ENCODE data around the gene LAP3.
"Not testable (repeated sequence)": the region's sequence is repeated elsewhere in the genome, so short reads cannot be mapped to it uniquely, and the experiment has no call there.

The LAP3 gene

DNA sequence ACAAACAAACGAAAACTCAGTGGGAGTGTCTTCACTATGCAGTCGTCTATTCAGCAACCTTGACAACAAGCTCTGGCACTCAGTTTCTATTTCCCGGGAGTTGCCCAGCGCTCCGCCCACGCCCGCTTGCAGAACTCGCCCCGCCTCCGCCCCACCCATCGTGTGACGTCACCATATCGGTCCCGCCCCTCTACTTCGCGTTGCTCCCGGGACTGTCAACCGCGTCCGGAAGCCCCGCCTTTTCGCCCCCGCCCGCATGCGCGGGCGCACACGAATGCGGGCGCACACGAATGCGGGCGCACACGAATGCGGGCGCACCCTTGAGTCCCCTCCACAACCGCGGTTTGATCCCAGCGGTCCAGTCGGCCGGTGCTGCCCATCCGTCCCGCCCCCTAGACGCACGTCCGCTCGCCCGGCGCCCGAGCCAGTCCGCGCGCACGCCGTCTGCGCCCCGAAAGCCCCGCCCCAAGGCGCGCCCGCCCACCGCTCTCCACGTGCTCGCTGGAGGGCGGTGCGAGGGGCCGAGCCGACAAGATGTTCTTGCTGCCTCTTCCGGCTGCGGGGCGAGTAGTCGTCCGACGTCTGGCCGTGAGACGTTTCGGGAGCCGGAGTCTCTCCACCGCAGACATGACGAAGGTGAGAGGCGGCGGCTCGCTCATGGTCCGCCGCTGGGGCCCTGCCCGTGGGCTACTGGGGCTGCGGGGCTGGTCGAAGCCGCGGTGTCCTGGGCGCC is at the start of gene LAP3:
Gene LAP3 (plus strand): TSS at position 267 of the 733 bp plus-strand sequence. CDS start 268 bp downstream, at position 535.
- DNase-seq, result peak; percentile 94

DNA sequence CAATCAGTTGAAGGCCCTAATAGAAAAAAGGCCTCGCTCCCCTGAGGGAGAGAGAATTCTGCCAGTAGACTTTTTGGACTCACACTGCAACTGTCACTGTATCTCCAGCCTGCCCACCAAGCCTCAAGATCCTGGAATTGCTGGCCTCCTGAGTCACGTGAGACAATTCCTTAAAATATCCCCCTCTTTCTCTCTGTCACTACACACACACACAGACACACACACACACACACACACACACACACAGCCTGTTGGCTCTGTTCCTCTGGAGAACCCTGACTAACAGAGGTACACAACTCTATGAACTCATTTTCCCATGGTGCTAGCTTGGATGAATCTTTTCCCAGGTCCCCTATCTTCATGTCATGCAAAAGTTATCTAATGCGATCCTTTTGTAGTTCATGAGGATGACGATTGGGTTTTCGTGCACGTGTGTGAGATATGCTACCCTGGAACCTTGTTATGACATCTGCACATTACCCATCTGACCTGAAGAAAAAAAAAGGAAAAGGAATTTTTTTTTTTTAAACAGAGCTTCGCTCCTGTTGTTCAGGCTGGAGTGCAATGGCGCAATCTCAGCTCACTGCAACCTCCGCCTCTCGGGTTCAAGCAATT is 48.3 kb upstream of the LAP3 start:
- DNase-seq, result no peak

DNA sequence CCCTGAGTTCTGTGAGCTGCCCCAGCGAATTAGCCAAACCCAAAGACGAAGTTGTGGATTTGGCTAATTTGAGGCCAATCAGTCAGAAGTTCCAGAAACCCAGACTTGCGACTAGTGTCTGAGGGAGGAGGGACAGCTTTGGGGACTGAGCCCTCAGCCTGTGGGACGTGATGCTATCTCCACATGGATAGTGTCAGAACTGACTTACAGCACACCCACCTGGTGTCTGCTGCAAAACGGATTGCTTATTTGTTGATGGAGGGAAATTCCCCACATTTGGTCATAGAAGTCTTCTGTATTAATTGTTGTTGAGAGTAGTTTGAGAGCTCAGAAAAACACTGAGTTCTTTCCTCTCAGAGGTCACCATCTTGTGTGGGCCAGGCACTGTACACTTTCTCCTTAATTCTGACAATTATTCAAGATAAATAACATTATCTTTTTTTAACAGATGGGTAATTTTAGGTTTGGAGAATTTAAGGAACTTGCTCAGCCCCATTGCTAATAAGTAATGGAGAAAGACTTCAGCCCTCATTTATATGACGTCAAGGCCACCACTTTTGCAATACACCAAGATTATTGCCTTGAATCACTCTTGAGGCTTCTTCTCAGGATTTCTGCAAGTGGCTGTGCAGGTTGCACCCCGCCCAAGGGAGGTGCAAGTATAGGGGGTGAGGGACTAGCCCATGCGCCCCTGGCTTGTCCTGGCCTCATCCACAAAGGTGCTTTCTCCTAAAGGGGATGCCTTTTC is 45.3 kb upstream of the LAP3 start:
- no peak for DNase-seq

DNA sequence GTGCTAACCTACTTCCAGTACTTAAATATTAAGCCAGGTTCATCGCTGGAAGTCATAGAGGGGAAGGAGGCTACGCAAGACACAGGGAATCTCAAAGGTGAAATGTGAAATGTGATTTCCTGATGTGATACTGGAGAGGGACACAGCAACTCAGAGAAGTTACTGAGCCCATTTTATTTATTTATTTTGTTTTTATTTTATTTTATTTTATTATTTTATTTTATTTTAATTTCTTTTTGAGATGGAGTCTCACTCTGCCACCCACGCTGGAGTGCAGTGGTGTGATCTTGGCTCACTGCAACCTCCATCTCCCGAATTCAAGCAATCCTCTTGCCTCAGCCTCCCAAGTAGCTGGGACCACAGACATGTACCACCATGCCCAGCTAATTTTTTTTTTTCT is 42.3 kb upstream of the LAP3 start:
- DNase-seq, result no peak

DNA sequence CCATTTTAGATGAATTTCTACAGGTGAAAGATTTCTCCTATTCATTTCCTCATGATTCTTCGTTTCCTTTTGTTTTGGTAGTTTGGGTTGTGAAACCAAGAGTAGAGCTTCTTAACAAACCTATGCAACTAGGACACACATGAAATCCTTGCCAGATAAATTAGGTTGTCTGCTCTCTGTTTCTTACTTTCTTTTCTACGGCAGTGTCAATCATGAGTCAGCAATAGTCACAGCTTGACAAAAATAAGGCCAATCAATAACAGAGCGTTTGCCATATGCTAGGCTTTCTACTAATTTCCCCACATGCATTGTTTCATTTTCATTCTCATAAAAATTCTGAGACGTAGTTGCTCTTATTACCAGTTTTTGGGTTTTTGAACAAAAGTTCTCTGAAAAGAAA is 41.8 kb upstream of the LAP3 start:
- no peak for DNase-seq

DNA sequence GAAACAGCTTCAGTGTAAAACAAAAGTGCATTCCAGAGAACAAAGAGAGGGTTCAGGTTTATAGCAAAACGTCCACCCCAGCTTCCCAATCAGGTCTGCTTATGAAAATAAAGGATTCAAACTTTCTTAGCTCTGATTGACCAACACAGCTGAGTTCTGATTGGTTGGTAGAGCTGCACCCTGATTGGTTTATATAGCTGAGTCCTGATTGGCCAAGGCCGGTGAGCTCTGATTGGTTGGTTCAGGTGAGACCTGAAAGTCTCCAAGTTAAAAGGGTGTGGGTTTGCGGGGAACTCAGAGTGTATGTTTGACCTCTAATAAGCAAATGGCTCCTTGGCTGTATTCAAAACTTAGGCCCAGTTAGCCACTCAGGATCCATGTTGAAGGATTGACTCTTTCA is 41.1 kb upstream of the LAP3 start:
- no peak for DNase-seq

DNA sequence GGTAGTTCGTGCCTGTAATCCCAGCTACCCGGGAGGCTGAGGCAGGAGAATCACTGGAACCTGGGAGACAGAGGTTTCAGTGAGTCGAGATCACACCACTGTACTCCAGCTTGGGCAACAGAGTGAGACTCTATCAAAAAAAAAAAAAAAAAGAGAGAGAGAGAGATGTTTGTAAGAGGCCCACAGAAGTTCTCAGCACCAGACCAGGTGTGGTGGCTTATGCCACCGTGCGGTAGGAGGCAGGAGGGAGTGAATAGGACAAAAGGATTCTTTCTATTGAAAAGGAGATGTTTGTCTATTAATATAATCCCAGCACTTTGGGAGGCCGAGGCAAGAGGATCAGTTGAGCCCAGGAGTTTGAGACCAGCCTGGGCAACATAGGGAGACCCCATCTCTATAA is 39.9 kb upstream of the LAP3 start:
- DNase-seq, result not testable (repeated sequence)

DNA sequence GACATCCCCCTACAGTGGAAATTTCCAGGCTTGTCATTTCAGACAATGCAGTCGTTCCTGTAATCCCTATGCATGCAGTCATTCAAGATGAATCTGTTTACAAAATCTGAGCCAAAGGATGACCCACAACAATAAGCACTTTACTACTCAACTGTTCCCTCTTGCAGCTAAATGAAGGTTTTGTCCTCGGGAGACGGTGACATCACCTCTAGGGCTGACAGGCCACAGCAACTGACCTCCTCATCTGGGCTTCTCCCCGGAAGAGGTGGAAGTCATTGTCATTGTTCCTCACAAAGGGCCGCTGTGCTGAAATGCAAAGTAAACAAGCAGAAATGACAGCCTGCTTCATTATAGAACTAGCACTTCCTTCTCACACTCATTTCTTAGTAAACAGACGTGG is 32.8 kb upstream of the LAP3 start:
- no peak for DNase-seq

DNA sequence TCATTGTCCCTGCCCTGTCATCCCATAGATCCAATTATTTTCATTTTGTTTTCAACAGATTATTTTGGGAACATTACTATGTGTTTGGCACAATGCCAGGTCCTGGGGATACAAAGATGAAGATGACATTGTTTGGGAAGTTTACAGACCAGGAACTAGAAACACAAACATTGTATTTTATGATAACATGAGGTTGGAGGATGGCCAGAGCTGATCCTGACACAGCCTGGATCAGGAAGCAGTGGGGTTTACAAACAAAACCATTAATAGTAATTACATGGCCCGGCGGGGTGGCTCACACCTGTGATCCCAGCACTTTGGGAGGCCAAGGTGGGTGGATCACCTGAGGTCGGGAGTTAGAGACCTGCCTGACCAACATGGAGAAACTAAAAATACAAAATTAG is 32.2 kb upstream of the LAP3 start:
- no peak for DNase-seq

DNA sequence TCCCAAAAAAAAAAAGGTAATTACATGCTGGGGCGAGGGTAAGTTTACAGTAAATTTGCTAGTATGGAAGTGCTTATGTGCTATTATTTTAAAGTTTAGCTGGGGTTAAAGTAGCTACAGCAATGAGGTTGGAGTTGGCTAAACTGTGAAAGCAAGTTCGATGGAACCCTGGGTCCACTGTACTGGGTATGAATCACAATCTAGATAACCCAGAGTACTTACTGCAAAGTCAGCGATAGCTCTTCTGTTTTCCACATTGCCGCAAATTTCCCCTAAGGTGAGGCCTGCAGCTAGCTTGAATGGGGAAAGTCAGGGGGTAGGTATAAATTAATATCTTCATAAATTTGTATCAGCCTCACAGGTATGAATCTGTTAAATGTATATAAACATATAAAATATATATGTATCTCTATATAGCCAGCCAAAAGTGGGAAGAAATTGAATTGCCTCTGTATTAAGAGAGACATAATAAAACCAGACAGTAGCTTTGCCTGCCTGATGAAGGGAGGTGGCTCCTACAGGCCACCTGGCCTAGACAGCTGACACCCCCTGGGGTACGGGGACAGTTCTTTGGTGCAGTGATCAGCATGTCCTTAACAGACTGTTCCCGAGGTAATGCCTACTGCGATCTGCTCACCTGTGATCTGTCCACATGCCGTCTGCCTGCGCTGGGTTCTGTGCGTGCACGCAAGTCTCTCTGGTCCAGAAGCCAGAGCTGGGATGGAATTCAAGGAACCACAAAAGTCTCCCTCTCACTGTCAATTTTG is 31.4 kb upstream of the LAP3 start:
- no peak for DNase-seq

DNA sequence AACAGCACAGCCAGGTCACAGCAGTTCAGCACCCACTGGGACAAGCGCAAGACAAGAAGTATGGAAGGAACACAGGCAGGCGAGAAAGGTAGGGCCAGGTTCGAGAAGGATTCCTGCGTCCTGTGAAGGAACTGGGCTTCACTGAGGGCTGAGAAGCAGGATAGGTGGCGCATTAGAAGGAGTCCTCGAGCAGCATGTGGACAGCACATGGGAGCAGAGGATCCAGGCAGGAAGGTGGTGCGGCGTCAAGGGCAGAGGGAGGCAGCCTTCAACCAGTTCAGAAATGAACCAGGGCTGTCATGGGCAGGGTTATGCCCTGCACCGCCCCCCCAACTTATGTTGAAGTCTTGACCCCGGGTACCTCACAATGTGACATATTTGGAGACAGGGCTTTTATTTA is 30.8 kb upstream of the LAP3 start:
- no peak for DNase-seq

DNA sequence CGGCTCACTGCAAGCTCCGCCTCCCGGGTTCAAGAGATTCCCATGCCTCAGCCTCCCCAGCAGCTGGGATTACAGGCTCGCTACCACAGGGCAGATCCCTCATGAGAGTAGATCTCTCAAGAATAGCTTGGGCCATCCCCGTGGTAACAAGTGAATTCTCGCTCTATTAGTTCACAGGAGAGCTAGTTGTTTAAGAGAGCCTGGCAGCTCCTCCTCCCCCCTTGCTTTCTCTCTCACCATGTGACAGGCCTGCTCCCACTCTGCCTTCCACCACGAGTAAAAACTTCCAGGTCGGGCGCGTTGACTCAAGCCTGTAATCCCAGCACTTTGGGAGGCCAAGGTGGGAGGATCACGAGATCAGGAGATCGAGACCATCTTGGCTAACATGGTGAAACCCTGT is 30.3 kb upstream of the LAP3 start:
- DNase-seq, result no peak

DNA sequence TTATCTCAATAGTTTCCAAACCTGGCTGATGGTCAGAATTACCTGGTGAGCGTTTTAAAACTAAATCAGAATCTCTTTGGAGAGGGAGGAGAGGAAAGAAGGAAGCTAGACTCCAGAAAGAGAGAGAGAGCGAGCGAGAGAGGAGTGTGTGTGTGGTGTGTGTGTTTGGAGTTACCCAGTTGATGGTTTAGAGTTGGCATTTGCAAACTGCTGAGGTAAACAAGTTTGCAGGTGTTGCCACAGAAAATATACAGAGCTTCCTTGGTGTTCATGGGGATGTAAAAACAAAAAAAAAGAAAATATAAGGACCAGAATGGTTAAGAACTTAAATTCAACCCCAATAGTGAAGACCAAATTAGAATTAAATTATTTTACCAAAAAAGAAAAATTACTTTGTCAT is 26.4 kb upstream of the LAP3 start:
- DNase-seq, result peak; percentile 62

DNA sequence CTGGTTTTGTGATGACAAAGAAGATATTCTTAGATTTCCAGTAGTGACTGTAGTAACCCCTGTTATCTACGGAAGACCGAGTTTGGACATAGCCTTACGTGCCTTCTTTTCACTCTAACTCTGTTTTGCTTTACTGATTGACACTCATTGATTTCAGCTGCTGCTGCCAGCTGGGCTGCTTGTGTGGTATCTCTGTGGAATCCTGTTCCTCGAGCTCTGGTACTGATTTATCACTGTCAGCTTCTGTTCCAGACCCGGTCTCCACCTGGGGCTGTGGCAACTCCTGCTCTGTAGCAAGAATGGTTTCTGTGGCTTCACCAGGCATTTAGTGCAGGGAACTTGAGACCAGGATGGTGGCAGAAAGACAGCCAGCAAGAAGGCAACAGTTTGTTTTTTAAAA is 24.6 kb upstream of the LAP3 start:
- DNase-seq, result peak; percentile 60

DNA sequence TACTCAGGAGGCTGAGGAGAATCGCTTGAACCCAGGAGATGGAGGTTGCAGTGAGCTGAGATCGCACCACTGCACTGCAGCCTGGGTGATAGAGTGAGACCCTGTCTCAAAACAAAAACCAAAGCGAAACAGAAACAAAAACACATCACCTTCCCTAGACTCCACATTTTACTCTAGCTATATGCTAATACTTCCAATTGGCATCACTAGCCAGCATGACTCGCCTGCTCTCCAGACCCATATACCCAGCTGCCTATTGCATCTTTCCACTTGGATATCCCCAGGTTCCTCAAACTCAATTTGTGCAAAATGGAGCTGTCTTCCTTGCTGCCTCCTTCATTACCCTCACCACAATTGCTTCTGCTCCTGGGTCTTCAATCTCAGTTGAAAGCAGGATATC is 22.4 kb upstream of the LAP3 start:
- DNase-seq, result no peak

DNA sequence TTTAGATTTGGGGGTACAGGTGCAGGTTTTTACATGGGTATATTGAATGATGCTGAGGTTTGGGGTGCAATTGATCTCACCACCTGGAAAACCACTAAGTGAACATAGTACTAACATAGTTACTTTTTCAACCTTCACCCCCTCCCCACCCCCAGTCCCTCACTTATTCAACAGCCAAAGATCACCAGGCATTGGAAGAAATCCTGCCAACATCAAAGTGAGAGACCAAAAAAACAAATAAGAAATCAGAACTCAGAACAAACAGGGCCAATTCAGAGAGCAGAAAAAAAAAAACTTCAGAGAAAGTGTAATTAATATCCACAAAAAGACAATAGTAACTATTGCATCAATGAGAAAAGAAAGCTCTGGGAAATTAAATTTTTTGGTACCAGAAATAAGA is 20.5 kb upstream of the LAP3 start:
- DNase-seq, result no peak

DNA sequence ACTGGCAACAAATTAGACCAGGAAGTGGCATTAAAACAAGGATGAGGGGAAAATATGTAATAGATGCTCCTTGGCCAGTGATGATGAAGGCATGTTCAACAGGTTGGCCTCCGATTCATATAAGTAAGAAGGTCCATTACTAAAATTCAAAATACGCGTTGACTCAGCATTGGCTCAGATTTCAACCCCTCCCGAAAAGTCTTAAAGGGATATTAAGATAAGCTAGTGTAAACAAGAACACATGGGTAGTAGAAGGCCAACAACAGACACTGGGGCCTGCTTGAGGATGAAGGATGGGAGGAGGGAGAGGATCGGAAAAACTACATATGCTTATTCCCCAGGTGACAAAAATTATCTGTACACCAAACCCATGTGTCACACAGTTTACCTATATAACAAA is 19.1 kb upstream of the LAP3 start:
- no peak for DNase-seq

DNA sequence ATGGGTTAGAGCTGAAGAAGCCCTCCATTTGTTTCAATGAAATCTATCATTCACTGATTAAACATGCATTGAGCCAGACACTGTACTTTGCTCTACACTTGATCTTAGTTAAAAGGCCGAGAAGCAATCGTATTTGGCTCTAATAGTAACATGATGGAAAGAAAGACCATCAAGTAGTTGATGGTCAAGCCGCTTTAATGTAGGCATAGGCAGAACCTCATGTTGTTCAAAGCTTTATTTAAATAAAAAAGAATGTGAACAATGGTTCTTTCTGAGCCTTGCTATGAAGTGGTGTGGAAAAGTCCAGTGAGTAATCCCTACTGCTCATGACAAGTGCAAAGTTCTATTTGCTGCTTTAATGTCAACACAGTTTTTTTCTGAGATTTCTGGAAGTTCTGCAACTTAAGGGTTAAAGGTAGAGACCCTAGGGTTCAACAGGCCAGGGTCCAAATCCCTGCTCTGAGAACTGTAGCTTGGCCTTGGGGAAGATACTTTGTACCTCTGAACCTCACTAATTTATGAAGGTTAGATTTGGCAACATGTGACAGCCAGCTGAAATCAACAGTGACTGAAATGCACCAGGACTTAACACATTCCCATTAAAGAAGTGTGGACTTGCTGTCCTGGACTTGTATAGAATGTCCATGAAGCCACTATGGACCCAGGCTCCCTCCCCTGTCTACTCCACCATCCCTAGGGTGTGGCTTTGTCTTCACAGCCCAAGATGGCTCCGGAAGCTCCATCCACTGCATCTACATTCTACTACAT is 17.9 kb upstream of the LAP3 start:
- DNase-seq, result no peak

DNA sequence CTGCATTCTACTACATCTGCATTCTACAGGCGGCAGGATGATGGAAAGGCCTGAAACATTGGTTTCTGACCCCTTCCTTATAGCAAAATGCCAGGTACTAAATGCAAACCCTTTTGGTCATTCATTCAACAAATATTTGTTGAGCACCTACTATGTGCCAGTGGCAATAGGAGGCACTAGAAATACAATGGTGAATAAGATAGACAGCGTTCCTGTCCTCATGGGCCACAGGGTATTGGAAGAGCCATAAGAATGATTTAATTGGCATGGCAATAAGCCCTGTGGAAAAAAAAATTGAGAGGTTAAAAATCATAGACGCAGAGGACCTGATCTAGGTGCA is 17.3 kb upstream of the LAP3 start:
- DNase-seq, result no peak

DNA sequence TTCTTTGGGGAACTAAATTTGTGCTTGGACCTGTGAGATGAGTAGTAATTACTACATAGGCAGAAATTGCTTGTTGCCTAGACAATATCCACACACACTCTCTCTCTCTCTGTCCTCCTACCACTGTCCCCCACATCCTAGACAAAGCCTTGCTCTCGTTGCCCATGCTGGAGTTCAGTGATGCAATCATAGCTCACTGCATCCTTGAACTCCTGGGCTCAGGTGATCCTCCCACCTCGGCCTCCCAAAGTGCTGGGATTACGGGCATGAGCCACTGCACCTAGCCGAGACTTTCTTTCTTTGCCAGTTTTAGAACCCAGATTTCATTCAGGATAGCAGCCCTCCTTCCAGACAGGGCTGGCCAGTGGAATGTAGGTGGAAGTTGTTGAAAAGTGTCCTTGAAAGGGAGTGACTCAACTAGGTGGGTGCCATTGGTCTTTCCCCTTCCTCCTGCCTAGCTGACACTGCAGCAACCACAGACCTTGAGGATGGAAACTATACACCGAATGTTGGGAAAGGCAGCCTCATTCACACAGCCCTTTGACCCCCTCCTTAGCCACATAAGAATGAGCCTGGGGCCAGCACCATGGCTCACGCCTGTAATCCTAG is 16.8 kb upstream of the LAP3 start:
- no peak for DNase-seq

DNA sequence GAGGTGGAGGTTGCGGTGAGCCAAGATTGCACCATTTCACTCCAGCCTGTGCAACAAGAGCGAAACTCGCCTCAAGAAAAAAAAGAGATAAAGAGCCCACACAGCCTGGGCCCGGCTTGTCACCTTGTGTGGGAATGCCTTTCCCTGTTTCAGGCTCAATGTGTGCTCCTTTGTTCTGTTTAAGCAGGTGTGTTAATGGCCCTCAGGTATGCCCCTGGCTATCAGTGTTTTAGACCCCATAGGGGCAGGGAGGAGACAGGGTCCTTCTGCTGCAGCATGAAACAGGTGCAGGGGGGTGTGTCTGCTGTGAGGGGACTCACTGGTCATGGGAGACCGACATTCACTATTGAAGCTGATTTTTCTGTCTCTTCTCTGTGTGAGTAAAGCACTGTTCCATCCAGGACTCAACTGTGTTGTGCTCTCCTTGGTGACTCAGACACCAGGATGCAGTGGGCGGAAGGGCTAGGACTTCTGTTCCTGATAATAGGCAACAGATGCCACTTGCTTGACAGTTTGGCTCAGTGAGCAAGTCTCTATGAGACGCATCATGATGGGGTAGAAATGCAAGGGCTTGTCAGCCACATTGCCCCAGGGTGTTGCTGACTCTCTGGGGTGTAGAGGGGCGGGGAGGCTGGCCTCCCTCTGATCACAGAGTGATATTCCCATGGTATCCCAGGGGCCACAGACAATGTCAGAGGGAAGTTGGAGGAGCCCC is 15.6 kb upstream of the LAP3 start:
- DNase-seq, result no peak

DNA sequence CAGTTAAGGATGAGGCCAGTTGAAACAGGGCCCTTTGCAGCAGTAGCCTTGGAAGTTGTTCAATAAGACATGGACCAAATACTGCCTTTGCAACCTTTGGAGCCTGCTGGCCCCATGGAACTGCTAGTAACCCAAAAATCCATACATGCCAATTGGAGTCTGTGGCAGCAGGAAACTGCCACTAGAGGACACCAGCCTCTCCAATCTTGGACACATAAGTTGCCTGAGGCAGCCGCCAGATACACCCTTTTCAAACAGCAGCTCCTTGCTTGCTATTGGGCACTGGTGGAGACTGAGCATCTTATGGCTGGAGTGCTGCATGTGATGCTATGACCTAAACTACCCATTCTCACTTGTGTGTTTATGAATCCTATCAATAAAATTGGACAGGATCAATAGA is 14.8 kb upstream of the LAP3 start:
- DNase-seq, result no peak

All from RPMI8226 (cell line).